ENCODE results near the gene RXRA. TPM values are rescaled to one million over a fixed set of nuclear protein-coding genes. Genes with fewer than 3 reads are reported as not detected.

The RXRA gene
- total RNA-seq, 6 experiments from 2014 or later: 23.2 to 31.9 (median 28.0) TPM

DNA sequence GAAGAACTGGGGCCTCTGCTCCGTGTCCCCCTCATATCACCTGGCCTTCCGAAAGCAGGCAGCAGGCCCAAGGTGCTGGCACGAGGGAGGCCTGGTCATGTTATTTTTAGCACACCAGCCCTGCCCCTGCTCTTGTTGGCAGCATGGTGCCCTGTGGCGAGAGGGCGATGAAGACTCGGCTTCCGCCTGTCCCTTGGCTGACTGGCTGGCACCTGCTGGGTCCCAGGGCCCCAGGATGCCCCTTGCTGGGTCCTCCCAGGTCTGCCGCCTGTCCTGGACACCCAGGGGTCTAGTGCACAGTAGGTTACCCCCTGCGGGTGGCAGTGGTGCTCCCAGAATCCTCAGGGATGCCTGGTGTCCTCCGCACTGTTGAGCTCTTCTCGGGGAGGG lies 77.0 kb downstream of the RXRA start:
- H3K27ac Mint-ChIP-seq: no peak overlapping the region; the same call in 1 of the 2 replicates
- TF ChIP-seq, protein P1, sequence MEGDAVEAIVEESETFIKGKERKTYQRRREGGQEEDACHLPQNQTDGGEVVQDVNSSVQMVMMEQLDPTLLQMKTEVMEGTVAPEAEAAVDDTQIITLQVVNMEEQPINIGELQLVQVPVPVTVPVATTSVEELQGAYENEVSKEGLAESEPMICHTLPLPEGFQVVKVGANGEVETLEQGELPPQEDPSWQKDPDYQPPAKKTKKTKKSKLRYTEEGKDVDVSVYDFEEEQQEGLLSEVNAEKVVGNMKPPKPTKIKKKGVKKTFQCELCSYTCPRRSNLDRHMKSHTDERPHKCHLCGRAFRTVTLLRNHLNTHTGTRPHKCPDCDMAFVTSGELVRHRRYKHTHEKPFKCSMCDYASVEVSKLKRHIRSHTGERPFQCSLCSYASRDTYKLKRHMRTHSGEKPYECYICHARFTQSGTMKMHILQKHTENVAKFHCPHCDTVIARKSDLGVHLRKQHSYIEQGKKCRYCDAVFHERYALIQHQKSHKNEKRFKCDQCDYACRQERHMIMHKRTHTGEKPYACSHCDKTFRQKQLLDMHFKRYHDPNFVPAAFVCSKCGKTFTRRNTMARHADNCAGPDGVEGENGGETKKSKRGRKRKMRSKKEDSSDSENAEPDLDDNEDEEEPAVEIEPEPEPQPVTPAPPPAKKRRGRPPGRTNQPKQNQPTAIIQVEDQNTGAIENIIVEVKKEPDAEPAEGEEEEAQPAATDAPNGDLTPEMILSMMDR (IDR thresholded peaks at IDR 0.05): no peak
- no peak overlapping the region for H3K4me3 Mint-ChIP-seq
- H3K4me1 Mint-ChIP-seq (ENCODE audit: low read depth): peaks cover 22% of the 10 kb centered on the region
- H3K27me3 Mint-ChIP-seq (ENCODE audit: insufficient read depth): no peaks in the 10 kb centered on the region
- H3K36me3 Mint-ChIP-seq (ENCODE audit: low read depth): peaks cover 5% of the 10 kb centered on the region
- DNase-seq: no peak
- peaks cover 9% of the 10 kb centered on the region for H3K9me3 Mint-ChIP-seq

DNA sequence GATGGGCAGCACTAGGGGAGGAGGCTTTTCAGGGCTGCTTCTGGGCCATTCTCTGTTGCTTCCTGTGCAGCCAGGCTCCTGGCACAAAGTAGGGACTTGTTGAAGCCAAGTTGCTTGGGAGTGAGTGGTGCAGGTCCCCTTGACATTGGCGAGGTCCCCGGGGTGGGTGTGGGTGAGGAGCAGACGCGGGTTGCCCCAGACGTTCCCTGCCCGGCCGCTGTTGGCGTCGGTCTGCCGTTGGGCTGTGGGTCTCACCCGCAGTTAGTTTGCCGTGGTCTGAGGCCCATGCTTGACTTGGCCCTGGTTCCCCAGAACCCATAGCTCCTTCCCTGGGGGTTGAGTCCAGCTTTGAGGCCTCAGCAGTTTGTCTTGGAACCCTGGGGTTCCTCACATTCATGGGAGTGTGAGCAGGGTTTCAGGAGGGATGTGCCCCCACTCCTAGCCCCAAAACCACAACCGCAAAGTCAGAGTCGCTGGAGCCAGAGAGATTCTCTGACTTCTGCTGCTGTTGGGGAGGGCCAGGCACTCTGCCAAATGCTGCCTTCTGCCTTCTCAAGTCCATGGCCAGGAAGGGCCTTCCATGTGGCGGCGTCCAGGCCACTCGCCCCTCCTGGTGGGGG lies 77.5 kb downstream of the RXRA start:
- Mint-ChIP-seq H3K36me3 (ENCODE audit: low read depth) (peaks cover 5% of the 10 kb centered on the region), H3K4me3 (no peak overlapping the region), H3K9me3 (peaks cover 8% of the 10 kb centered on the region), H3K27ac (peak overlapping the region; percentile 71; the same call in 1 of the 2 replicates), H3K27me3 (ENCODE audit: insufficient read depth) (no peaks in the 10 kb centered on the region), H3K4me1 (ENCODE audit: low read depth) (peaks cover 22% of the 10 kb centered on the region)
- TF ChIP-seq, protein P1 (IDR thresholded peaks at IDR 0.05): no peak
- no peak for DNase-seq

DNA sequence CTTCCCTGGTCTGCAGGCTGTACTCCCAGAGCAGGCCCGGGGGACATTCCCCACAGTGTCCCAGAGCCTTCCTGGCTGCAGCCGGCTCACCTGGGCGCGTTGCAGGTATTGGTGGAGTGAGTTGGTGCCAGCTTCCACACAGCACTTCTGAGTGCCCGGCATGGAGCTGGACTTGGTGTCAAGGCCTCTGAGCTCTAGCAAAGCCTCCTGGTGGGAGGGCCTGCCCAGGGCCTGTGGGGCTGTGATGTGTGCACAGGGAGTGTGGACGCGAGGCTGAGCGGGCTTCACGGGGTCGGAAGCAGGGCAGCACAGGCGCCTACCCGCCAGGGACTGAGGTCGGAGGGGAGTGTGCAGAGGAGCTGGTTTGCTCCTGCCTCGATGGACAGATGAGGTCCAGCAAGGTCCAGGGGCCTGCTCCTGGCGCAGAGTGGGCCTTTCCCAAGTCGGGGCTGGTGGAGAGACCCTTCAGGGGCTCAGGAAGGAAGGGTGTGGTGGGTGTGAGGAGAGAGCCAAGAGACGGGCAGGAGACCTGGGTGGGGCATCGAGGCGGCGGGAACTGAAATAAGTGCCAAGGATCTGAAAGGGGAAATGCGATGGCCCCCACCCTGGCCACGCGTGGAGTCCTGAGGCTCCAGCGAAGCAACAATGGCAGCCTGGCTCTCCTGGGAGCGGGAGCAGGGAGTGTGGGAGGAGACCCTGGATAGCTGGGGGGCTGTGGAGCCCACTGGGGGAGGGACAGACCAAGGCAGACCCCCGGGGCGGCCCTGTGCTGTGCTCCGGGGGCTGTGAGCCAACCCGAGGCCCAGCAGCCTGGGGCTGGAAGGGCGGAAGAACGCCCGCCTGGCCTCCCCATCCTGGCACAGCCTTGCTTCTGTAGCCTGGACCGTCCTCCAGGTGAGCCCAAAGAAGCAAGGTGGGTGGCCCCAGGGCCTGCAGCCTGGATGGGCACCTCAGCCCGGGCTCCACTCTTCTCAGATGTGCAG lies 78.4 kb downstream of the RXRA start:
- Mint-ChIP-seq H3K27me3 (ENCODE audit: insufficient read depth) (no peaks in the 10 kb centered on the region), H3K4me3 (no peak overlapping the region), H3K4me1 (ENCODE audit: low read depth) (peaks cover 22% of the 10 kb centered on the region), H3K9me3 (no peaks in the 10 kb centered on the region), H3K27ac (peak overlapping the region; percentile 71), H3K36me3 (ENCODE audit: low read depth) (no peaks in the 10 kb centered on the region)
- no peak for DNase-seq
- TF ChIP-seq, protein P1 (IDR thresholded peaks at IDR 0.05): no peak

DNA sequence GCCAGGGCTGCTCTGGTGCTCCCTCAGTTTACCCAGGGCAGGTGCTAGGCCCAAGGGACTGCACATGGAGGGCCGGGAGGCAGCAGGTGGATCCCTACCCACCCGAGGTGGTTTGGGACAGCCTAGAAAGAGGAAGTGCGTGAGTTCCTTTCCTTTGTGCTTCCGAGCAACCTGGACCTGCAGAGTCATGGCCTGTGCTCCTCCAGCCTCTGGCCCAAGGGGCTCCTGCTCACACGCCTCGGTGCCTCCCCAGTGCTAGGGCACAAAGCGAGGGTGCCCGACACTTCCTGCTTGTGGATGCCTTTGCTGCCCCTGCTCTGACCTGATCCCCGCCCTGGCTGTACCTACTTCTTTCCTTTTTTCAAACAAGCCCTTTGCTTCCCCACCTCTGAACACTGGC lies 79.3 kb downstream of the RXRA start:
- TF ChIP-seq, protein P1 (IDR thresholded peaks at IDR 0.05): no peak
- no peaks in the 10 kb centered on the region for H3K36me3 Mint-ChIP-seq (ENCODE audit: low read depth)
- DNase-seq: no peak
- no peaks in the 10 kb centered on the region for H3K9me3 Mint-ChIP-seq
- H3K4me1 Mint-ChIP-seq (ENCODE audit: low read depth): peaks cover 22% of the 10 kb centered on the region
- H3K27ac Mint-ChIP-seq: peak overlapping the region; percentile 98
- no peaks in the 10 kb centered on the region for H3K27me3 Mint-ChIP-seq (ENCODE audit: insufficient read depth)
- peak overlapping the region; percentile 50; the same call in 1 of the 2 replicates for H3K4me3 Mint-ChIP-seq

DNA sequence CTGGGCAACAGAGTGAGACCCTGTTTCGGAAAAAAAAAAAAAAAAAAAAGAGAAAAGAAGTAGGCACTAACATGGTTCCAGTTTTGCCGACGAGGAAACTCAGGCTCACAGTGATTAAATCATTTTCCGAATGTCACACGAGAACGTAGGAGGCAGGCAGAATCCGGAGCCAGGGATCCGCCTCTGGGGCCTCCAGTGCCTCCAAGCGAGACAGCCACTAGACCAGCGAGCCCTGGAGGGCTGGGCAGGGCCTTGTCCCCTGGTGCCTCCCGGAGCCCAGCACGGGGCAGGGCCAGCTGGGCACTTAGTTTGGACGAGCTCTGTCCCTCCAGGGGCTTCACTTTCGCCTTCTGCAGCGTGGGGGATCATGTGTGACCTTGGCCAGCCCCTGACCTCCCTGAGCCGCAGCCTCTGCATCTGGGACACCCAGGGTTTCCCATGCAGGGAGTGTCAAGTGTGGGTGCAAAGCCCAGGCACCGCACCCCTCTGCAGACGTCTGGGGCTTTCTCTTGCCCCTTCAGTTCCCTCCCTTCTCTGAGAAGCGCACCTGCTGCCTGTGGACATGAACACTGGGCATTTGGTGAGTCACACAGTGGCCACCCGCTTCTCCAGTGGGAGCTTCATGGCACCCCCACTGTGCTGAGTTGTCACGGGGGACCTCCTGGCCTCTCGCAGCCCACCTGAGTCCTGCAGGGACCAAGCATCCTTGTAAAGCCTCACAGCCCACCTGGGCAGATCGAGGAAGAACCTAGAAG lies 80.3 kb downstream of the RXRA start:
- Mint-ChIP-seq H3K4me1 (ENCODE audit: low read depth) (peaks cover 22% of the 10 kb centered on the region), H3K27me3 (ENCODE audit: insufficient read depth) (no peaks in the 10 kb centered on the region), H3K9me3 (no peaks in the 10 kb centered on the region), H3K27ac (peak overlapping the region; percentile 98), H3K36me3 (ENCODE audit: low read depth) (no peaks in the 10 kb centered on the region), H3K4me3 (peak overlapping the region; percentile 85)
- TF ChIP-seq, protein P1 (IDR thresholded peaks at IDR 0.05): no peak
- DNase-seq: no peak
